Measurements from ENCODE around the gene RPS26.

RPS26 gene

GRCh38 chr12:56082382-56082781 lies 40.7 kb downstream of the RPS26 start:
- TF ChIP-seq ARNTL (CRISPR knock-in tag; IDR thresholded peaks at IDR 0.05; ENCODE audit: borderline replicate concordance, low read depth): no peak
- no peak for TF ChIP-seq PPARA (CRISPR knock-in tag; IDR thresholded peaks at IDR 0.05; ENCODE audit: borderline replicate concordance)
- no peak for TF ChIP-seq SNAI2 (CRISPR knock-in tag; IDR thresholded peaks at IDR 0.05)
- no peak for TF ChIP-seq ZNF565 (CRISPR knock-in tag; conservative IDR thresholded peaks at IDR 0.05; ENCODE audit: low read depth)
- no peak for TF ChIP-seq ZFP30 (CRISPR knock-in tag; IDR thresholded peaks at IDR 0.05)
- no peak for TF ChIP-seq TCF4 (CRISPR knock-in tag; IDR thresholded peaks at IDR 0.05; ENCODE audit: borderline replicate concordance)
- TF ChIP-seq ESRRG (CRISPR knock-in tag; IDR thresholded peaks at IDR 0.05): no peak
- TF ChIP-seq, protein P1, sequence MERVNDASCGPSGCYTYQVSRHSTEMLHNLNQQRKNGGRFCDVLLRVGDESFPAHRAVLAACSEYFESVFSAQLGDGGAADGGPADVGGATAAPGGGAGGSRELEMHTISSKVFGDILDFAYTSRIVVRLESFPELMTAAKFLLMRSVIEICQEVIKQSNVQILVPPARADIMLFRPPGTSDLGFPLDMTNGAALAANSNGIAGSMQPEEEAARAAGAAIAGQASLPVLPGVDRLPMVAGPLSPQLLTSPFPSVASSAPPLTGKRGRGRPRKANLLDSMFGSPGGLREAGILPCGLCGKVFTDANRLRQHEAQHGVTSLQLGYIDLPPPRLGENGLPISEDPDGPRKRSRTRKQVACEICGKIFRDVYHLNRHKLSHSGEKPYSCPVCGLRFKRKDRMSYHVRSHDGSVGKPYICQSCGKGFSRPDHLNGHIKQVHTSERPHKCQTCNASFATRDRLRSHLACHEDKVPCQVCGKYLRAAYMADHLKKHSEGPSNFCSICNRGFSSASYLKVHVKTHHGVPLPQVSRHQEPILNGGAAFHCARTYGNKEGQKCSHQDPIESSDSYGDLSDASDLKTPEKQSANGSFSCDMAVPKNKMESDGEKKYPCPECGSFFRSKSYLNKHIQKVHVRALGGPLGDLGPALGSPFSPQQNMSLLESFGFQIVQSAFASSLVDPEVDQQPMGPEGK (CRISPR knock-in tag; IDR thresholded peaks at IDR 0.05; ENCODE audit: borderline replicate concordance): no peak
- no peak for TF ChIP-seq RARB (CRISPR knock-in tag; IDR thresholded peaks at IDR 0.05)
- TF ChIP-seq BACH2 (CRISPR knock-in tag; IDR thresholded peaks at IDR 0.05; ENCODE audit: borderline replicate concordance): no peak
- TF ChIP-seq ZNF8 (CRISPR knock-in tag; IDR thresholded peaks at IDR 0.05): no peak
- no peak for TF ChIP-seq CSRNP3 (CRISPR knock-in tag; IDR thresholded peaks at IDR 0.05)
- no peak for ATAC-seq

DNA sequence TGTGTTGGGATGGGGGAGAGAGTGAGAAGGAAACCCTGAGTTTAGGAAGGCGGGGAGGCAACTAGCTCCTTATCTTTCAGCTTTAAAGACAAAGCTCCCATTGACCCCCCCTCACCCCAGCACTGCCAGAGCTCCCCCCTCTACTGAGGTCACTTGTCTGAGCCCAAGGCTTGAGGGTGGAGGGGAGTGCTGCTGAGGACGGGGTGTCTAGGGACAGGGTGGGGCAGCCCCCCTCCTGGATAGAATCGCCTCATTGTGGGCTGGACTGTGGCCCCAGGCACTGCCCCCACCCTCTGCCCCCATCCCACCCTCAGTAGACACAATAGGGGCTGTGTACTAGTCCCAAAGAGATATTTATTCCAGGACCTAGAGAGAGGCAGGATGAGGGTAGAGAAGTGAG lies 41.2 kb downstream of the RPS26 start:
- TF ChIP-seq ESRRG (CRISPR knock-in tag; IDR thresholded peaks at IDR 0.05) (no peak), CSDC2 (CRISPR knock-in tag; IDR thresholded peaks at IDR 0.05) (no peak), TOX (CRISPR knock-in tag; IDR thresholded peaks at IDR 0.05; ENCODE audit: borderline replicate concordance) (no peak), ISL1 (CRISPR knock-in tag; IDR thresholded peaks at IDR 0.05) (no peak), ZNF565 (CRISPR knock-in tag; conservative IDR thresholded peaks at IDR 0.05; ENCODE audit: low read depth) (no peak), PPARA (CRISPR knock-in tag; IDR thresholded peaks at IDR 0.05; ENCODE audit: borderline replicate concordance) (no peak), BACH2 (CRISPR knock-in tag; IDR thresholded peaks at IDR 0.05; ENCODE audit: borderline replicate concordance) (no peak), CSRNP3 (CRISPR knock-in tag; IDR thresholded peaks at IDR 0.05) (no peak)
- no peak for ATAC-seq

DNA sequence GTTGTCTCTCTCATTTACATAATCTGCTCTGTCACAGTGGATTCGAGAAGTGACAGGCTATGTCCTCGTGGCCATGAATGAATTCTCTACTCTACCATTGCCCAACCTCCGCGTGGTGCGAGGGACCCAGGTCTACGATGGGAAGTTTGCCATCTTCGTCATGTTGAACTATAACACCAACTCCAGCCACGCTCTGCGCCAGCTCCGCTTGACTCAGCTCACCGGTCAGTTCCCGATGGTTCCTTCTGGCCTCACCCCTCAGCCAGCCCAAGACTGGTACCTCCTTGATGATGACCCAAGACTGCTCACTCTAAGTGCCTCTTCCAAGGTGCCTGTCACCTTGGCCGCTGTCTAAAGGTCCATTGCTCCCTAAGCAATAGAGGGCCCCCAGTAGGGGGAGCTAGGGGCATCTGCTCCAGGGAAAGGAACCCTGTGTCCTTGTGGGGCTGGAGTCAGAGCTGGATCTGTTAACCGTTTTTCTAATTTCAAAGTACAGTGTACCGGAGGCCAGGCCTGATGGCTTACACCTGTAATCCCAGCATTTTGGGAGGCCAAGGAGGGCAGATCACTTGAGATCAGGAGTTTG lies 43.3 kb downstream of the RPS26 start:
- peak; percentile 42; the same call in 2 of the 3 replicates for ATAC-seq
- TF ChIP-seq CSRNP3 (CRISPR knock-in tag; IDR thresholded peaks at IDR 0.05): no peak
- TF ChIP-seq, protein P2, sequence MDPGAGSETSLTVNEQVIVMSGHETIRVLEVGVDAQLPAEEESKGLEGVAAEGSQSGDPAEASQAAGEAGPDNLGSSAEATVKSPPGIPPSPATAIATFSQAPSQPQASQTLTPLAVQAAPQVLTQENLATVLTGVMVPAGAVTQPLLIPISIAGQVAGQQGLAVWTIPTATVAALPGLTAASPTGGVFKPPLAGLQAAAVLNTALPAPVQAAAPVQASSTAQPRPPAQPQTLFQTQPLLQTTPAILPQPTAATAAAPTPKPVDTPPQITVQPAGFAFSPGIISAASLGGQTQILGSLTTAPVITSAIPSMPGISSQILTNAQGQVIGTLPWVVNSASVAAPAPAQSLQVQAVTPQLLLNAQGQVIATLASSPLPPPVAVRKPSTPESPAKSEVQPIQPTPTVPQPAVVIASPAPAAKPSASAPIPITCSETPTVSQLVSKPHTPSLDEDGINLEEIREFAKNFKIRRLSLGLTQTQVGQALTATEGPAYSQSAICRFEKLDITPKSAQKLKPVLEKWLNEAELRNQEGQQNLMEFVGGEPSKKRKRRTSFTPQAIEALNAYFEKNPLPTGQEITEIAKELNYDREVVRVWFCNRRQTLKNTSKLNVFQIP (CRISPR knock-in tag; IDR thresholded peaks at IDR 0.05; ENCODE audit: borderline replicate concordance, low read depth): no peak
- TF ChIP-seq, protein P1 (CRISPR knock-in tag; IDR thresholded peaks at IDR 0.05; ENCODE audit: borderline replicate concordance): no peak

GRCh38 chr12:56086096-56086495 lies 44.4 kb downstream of the RPS26 start:
- no peak for ATAC-seq
- no peak for TF ChIP-seq TSHZ2 (CRISPR knock-in tag; IDR thresholded peaks at IDR 0.05)
- no peak for TF ChIP-seq ZFP30 (CRISPR knock-in tag; IDR thresholded peaks at IDR 0.05)
- no peak for TF ChIP-seq GLIS3 (CRISPR knock-in tag; IDR thresholded peaks at IDR 0.05)
- no peak for TF ChIP-seq ZNF8 (CRISPR knock-in tag; IDR thresholded peaks at IDR 0.05)
- no peak for TF ChIP-seq RARB (CRISPR knock-in tag; IDR thresholded peaks at IDR 0.05)
- no peak for TF ChIP-seq CSDC2 (CRISPR knock-in tag; IDR thresholded peaks at IDR 0.05)
- no peak for TF ChIP-seq ZFP3 (CRISPR knock-in tag; IDR thresholded peaks at IDR 0.05)
- no peak for TF ChIP-seq ESRRG (CRISPR knock-in tag; IDR thresholded peaks at IDR 0.05)

All from SK-N-SH treated with all-trans-retinoic acid at 6 μM for 48 hours (cell line).